HEK293 (cell line): Measurements from ENCODE around the gene CST9.

Experiments
- CTCF ChIA-PET: fragments of 350-600 bp; formaldehyde crosslinking; extraction: SDS; loops from one replicate; lab custom pipeline; 2021; ENCODE audit warnings: antibody characterized with exemption; lab: Yijun Ruan, JAX
- POLR2A ChIA-PET: fragments of 300-600 bp; formaldehyde crosslinking; extraction: SDS; loops from one replicate; lab custom pipeline; 2020; ENCODE audit warnings: antibody characterized with exemption, inconsistent platforms; lab: Yijun Ruan, JAX
- H3K27ac ChIP-seq: fragments of 200-500 bp; sonication (Bioruptor generic); 2 replicates; pipeline ENCODE4 v1.5.1; 2014; ENCODE audit warnings: low read depth, low read length, control low read depth, inconsistent platforms; ENCODE audit errors: extremely low read depth
- H3K36me3 ChIP-seq, 2 experiments: fragments of 200-500 bp in 1 of 2; sonication (Bioruptor generic) in 1 of 2; 1 replicate in 1 of 2; 2 replicates in 1 of 2; pipeline ENCODE4 v1.5.1; 2014 to 2017; ENCODE audit warnings: inconsistent platforms in 2 of 2, low read length in 2 of 2; ENCODE audit not compliant: control insufficient read depth in 2 of 2, insufficient read depth in 1 of 2
- H3K4me1 ChIP-seq: fragments of 200-500 bp; sonication (Bioruptor generic); 2 replicates; pipeline ENCODE4 v1.5.1; 2014; ENCODE audit warnings: mild to moderate bottlenecking, low read length, inconsistent platforms; ENCODE audit not compliant: control insufficient read depth, insufficient read depth
- H3K4me3 ChIP-seq: 2 replicates; pipeline ENCODE4 v1.5.1; 2011; ENCODE audit warnings: low read depth, mild to moderate bottlenecking, control low read depth, low read length, moderate library complexity
- H3K9me3 ChIP-seq: fragments of 200-500 bp; sonication (Bioruptor generic); 2 replicates; pipeline ENCODE4 v1.5.1; 2014; ENCODE audit warnings: low read depth, low read length, inconsistent platforms; ENCODE audit not compliant: control insufficient read depth, insufficient read depth
- KLF9 ChIP-seq: fragments of 450-650 bp; formaldehyde crosslinking; IDR thresholded peaks from 2 replicates; pipeline ENCODE4 v1.5.1; 2016; ENCODE audit warnings: missing biosample characterization, missing genetic modification characterization, low read depth
- OVOL3 ChIP-seq: fragments of 450-650 bp; formaldehyde crosslinking; IDR thresholded peaks from 2 replicates; pipeline ENCODE4 v1.5.1; 2016; ENCODE audit warnings: missing biosample characterization, missing genetic modification characterization
- PRDM2 ChIP-seq: fragments of 450-650 bp; formaldehyde crosslinking; IDR thresholded peaks from 2 replicates; pipeline ENCODE4 v1.5.1; 2016; ENCODE audit warnings: missing biosample characterization, missing genetic modification characterization, borderline replicate concordance
- ZNF10 ChIP-seq: fragments of 450-650 bp; formaldehyde crosslinking; IDR thresholded peaks from 2 replicates; pipeline ENCODE4 v1.5.1; 2017; ENCODE audit warnings: missing biosample characterization, missing genetic modification characterization
- ZNF184 ChIP-seq: fragments of 450-650 bp; IDR thresholded peaks from 2 replicates; pipeline ENCODE4 v1.5.1; 2018; ENCODE audit warnings: missing biosample characterization, mild to moderate bottlenecking, missing genetic modification characterization
- ZNF513 ChIP-seq: fragments of 450-650 bp; IDR thresholded peaks from 2 replicates; pipeline ENCODE4 v1.5.1; 2018; ENCODE audit warnings: missing biosample characterization, missing genetic modification characterization
- ZNF529 ChIP-seq: fragments of 450-650 bp; formaldehyde crosslinking; IDR thresholded peaks from 2 replicates; pipeline ENCODE4 v1.5.1; 2017; ENCODE audit warnings: missing genetic modification characterization, missing biosample characterization; ENCODE audit not compliant: insufficient replicate concordance
- ZNF561 ChIP-seq: fragments of 450-650 bp; IDR thresholded peaks from 2 replicates; pipeline ENCODE4 v1.5.1; 2018; ENCODE audit warnings: missing biosample characterization, missing genetic modification characterization, borderline replicate concordance
- ZNF600 ChIP-seq: fragments of 450-650 bp; formaldehyde crosslinking; IDR thresholded peaks from 2 replicates; pipeline ENCODE4 v1.5.1; 2016; ENCODE audit warnings: missing biosample characterization, missing genetic modification characterization
- ZNF626 ChIP-seq: fragments of 450-650 bp; sonication (Bioruptor Pico); formaldehyde crosslinking; IDR thresholded peaks from 2 replicates; pipeline ENCODE4 v1.5.1; 2018; ENCODE audit warnings: missing biosample characterization, missing genetic modification characterization, inconsistent platforms
- ZNF645 ChIP-seq: fragments of 450-650 bp; formaldehyde crosslinking; IDR thresholded peaks from 2 replicates; pipeline ENCODE4; 2016; ENCODE audit warnings: missing biosample characterization, missing genetic modification characterization
- ZNF664 ChIP-seq: fragments of 450-650 bp; formaldehyde crosslinking; IDR thresholded peaks from 2 replicates; pipeline ENCODE4 v1.5.1; 2016; ENCODE audit warnings: missing biosample characterization, missing genetic modification characterization

CST9 gene

GRCh38 chr20:23624324-23624691 is 18.6 kb upstream of the CST9 start:
- Histone ChIP-seq H3K9me3 (no peaks in the 10 kb centered on the region), H3K36me3 (no peaks in the 10 kb centered on the region), H3K27ac (no peak overlapping the region)
- ChIA-PET POLR2A (interaction anchor here (1.1 kb wide), 1 partner anchor 13 kb away, joined by 4 read pairs; the partner anchor contains the start of gene CST3), CTCF (no interaction called here)
- no peak for TF ChIP-seq OVOL3 (tag by site-specific recombination)
- TF ChIP-seq ZNF561 (tag by site-specific recombination) = no peak
- TF ChIP-seq ZNF626 (tag by site-specific recombination) = no peak
- TF ChIP-seq ZNF645 (tag by site-specific recombination) = no peak
- no peak for TF ChIP-seq ZNF184 (tag by site-specific recombination)
- no peak for TF ChIP-seq ZNF513
- TF ChIP-seq, all 188 proteins: peak for 0
- no peaks in the 10 kb centered on the region for H3K4me1 ChIP-seq
- H3K4me3 ChIP-seq = no peak overlapping the region

- TF ChIP-seq ZNF600 (tag by site-specific recombination) (no peak), ZNF10 (tag by site-specific recombination) (no peak), ZNF664 (tag by site-specific recombination) (no peak), ZNF529 (tag by site-specific recombination) (no peak), KLF9 (tag by site-specific recombination) (no peak), PRDM2 (tag by site-specific recombination) (no peak)
- POLR2A ChIA-PET = interaction anchor here (1.1 to 1.3 kb wide), 2 partner anchors 14 kb away, joined by 4 to 9 read pairs; partner anchors contain the start of gene CST3
- Histone ChIP-seq H3K4me1 (no peaks in the 10 kb centered on the region), H3K27ac (no peak overlapping the region), H3K9me3 (no peaks in the 10 kb centered on the region), H3K36me3 (no peaks in the 10 kb centered on the region), H3K4me3 (no peak overlapping the region)
- CTCF ChIA-PET = no interaction called here
These were observed 18.1 kb upstream of the CST9 start for GRCh38 chr20:23623666-23624323.
